ENCODE measurements around the gene FARS2. TPM values are rescaled to one million over a fixed set of nuclear protein-coding genes. Genes with fewer than 3 reads are reported as not detected.
A peak's percentile ranks its signal among the peaks of the same experiment; 100 is the strongest.
"Not testable (repeated sequence)": the region's sequence is repeated elsewhere in the genome, so short reads cannot be mapped to it uniquely, and the experiment has no call there.

Gene FARS2
- total RNA-seq, 2 donors from 2014 or later, result 8.2 to 29.0 TPM

GRCh38 chr6:5771759-5772390, 510.6 kb downstream of the FARS2 start:
- Mint-ChIP-seq H3K27ac (no peak overlapping the region), H3K9me3 (peaks cover 5 to 7% of the 10 kb centered on the region in 2 donors), H3K36me3 (peaks cover 11 to 23% of the 10 kb centered on the region in 2 donors)
- ATAC-seq (no peak), DNase-seq (ENCODE audit: low spot score in 2 of 2) (no peak)

- no peak overlapping the region for H3K27ac Mint-ChIP-seq
- ATAC-seq (no peak), DNase-seq (ENCODE audit: low spot score in 2 of 2) (no peak)
- H3K9me3 Mint-ChIP-seq, result peaks cover 3 to 7% of the 10 kb centered on the region in 2 donors
- H3K36me3 Mint-ChIP-seq, result peaks cover 11 to 19% of the 10 kb centered on the region in 2 donors
These were observed 511.3 kb downstream of the FARS2 start for GRCh38 chr6:5772408-5773120.

GRCh38 chr6:5776104-5776503, 514.8 kb downstream of the FARS2 start:
- DNase-seq (ENCODE audit: low spot score in 2 of 2) (no peak), ATAC-seq (no peak)
- Mint-ChIP-seq H3K9me3 (no peaks in the 10 kb centered on the region), H3K36me3 (peaks cover 0 to 9% of the 10 kb centered on the region in 2 donors), H3K27ac (no peak overlapping the region)

- Mint-ChIP-seq H3K9me3 (no peaks in the 10 kb centered on the region), H3K27ac (no peak overlapping the region), H3K36me3 (peaks cover 0 to 5% of the 10 kb centered on the region in 2 donors)
- DNase-seq (ENCODE audit: low spot score in 2 of 2), result no peak
- no peak for ATAC-seq
These were observed 515.5 kb downstream of the FARS2 start for GRCh38 chr6:5776706-5777390.

GRCh38 chr6:5778317-5778857, 517.1 kb downstream of the FARS2 start:
- ATAC-seq, result no peak
- Mint-ChIP-seq H3K36me3 (peaks cover 0 to 5% of the 10 kb centered on the region in 2 donors), H3K9me3 (no peaks in the 10 kb centered on the region)

GRCh38 chr6:5778906-5779305, 517.6 kb downstream of the FARS2 start:
- ATAC-seq (no peak), DNase-seq (ENCODE audit: low spot score in 2 of 2) (no peak)
- Mint-ChIP-seq H3K9me3 (no peaks in the 10 kb centered on the region), H3K36me3 (peaks cover 0 to 5% of the 10 kb centered on the region in 2 donors), H3K27ac (no peak overlapping the region)

More at GRCh38 chr6:5778317-5778857, 517.1 kb downstream of the FARS2 start:
- no peak overlapping the region for H3K27ac Mint-ChIP-seq
- DNase-seq (ENCODE audit: low spot score in 2 of 2), result no peak

GRCh38 chr6:5781019-5781418, 519.7 kb downstream of the FARS2 start:
- Mint-ChIP-seq H3K9me3 (no peaks in the 10 kb centered on the region), H3K36me3 (peaks cover 0 to 5% of the 10 kb centered on the region in 2 donors), H3K27ac (peak overlapping the region in 1 of 2 donors; percentile 29)
- no peak for DNase-seq (ENCODE audit: low spot score in 2 of 2)
- no peak for ATAC-seq

- H3K9me3 Mint-ChIP-seq, result no peaks in the 10 kb centered on the region
- no peak for DNase-seq (ENCODE audit: low spot score in 2 of 2)
- no peak for ATAC-seq
- no peak overlapping the region for H3K27ac Mint-ChIP-seq
- peaks cover 0 to 5% of the 10 kb centered on the region in 2 donors for H3K36me3 Mint-ChIP-seq
These were observed 520.7 kb downstream of the FARS2 start for GRCh38 chr6:5781966-5782556.

- no peak for DNase-seq (ENCODE audit: low spot score in 2 of 2)
- Mint-ChIP-seq H3K9me3 (no peaks in the 10 kb centered on the region), H3K36me3 (peaks cover 0 to 5% of the 10 kb centered on the region in 2 donors), H3K27ac (peak overlapping the region in 1 of 2 donors; percentile 10)
- no peak for ATAC-seq
These were observed 521.7 kb downstream of the FARS2 start for GRCh38 chr6:5782783-5783547.

GRCh38 chr6:5783584-5784089, 522.3 kb downstream of the FARS2 start:
- Mint-ChIP-seq H3K27ac (peak overlapping the region in 1 of 2 donors; percentile 52), H3K9me3 (no peaks in the 10 kb centered on the region), H3K36me3 (no peaks in the 10 kb centered on the region)
- no peak for DNase-seq (ENCODE audit: low spot score in 2 of 2)
- ATAC-seq, result no peak

- no peak overlapping the region for H3K27ac Mint-ChIP-seq
- H3K36me3 Mint-ChIP-seq, result no peaks in the 10 kb centered on the region
- H3K9me3 Mint-ChIP-seq, result no peaks in the 10 kb centered on the region
- no peak for DNase-seq (ENCODE audit: low spot score in 2 of 2)
- ATAC-seq, result no peak
These were observed 523.9 kb downstream of the FARS2 start for GRCh38 chr6:5785249-5785648.

GRCh38 chr6:5786321-5786968, 525.1 kb downstream of the FARS2 start:
- Mint-ChIP-seq H3K36me3 (no peaks in the 10 kb centered on the region), H3K9me3 (no peaks in the 10 kb centered on the region), H3K27ac (no peak overlapping the region)
- ATAC-seq (no peak), DNase-seq (ENCODE audit: low spot score in 2 of 2) (no peak)

GRCh38 chr6:5786969-5787720, 525.8 kb downstream of the FARS2 start:
- H3K9me3 Mint-ChIP-seq, result no peaks in the 10 kb centered on the region
- ATAC-seq (no peak), DNase-seq (ENCODE audit: low spot score in 2 of 2) (no peak)
- H3K36me3 Mint-ChIP-seq, result peaks cover 0 to under 1% of the 10 kb centered on the region in 2 donors
- H3K27ac Mint-ChIP-seq, result peak overlapping the region in 1 of 2 donors; percentile 29

GRCh38 chr6:5789426-5789825, 528.1 kb downstream of the FARS2 start:
- H3K27ac Mint-ChIP-seq; DNase-seq (ENCODE audit: low spot score in 2 of 2); ATAC-seq; H3K9me3 Mint-ChIP-seq: not testable (repeated sequence)
- H3K36me3 Mint-ChIP-seq, result peaks cover 0 to 15% of the 10 kb centered on the region in 2 donors

GRCh38 chr6:5796555-5796954, 535.2 kb downstream of the FARS2 start:
- peaks cover 17 to 35% of the 10 kb centered on the region in 2 donors for H3K36me3 Mint-ChIP-seq
- H3K9me3 Mint-ChIP-seq, result peaks cover 16 to 28% of the 10 kb centered on the region in 2 donors
- not testable (repeated sequence) for ATAC-seq; DNase-seq (ENCODE audit: low spot score in 2 of 2); H3K27ac Mint-ChIP-seq

Measured in activated naive CD4-positive, alpha-beta T cell treated with anti-CD3 and anti-CD28 coated beads, Interleukin-2, amount 50 U/mL, for 72 hours (primary cell).